Measurements from ENCODE around the gene OPN1MW.
"Not testable (repeated sequence)": the region's sequence is repeated elsewhere in the genome, so short reads cannot be mapped to it uniquely, and the experiment has no call there.

OPN1MW gene

GRCh38 chrX:154209670-154210418, 27.4 kb downstream of the OPN1MW start:
- not testable (repeated sequence) for DNase-seq (ENCODE audit: low read depth in 3 of 3)

GRCh38 chrX:154211057-154211456, 28.7 kb downstream of the OPN1MW start:
- not testable (repeated sequence) for DNase-seq (ENCODE audit: low read depth in 3 of 3)

GRCh38 chrX:154211499-154211898, 29.1 kb downstream of the OPN1MW start:
- not testable (repeated sequence) for DNase-seq (ENCODE audit: low read depth in 3 of 3)

- DNase-seq (ENCODE audit: low read depth in 3 of 3), result not testable (repeated sequence)
Observed at GRCh38 chrX:154219456-154219855, 37.1 kb downstream of the OPN1MW start, which contains the start of gene OPN1MW2. Gene OPN1MW2, plus strand, starts transcription at chrX:154219756. Its CDS starts 60 bp downstream, at chrX:154219816.

GRCh38 chrX:154225292-154225691, 42.9 kb downstream of the OPN1MW start:
- not testable (repeated sequence) for DNase-seq (ENCODE audit: low read depth in 3 of 3)

- not testable (repeated sequence) for DNase-seq (ENCODE audit: low read depth in 3 of 3)
Observed at GRCh38 chrX:154226706-154227105, 44.3 kb downstream of the OPN1MW start.

GRCh38 chrX:154231443-154231842, 49.0 kb downstream of the OPN1MW start:
- DNase-seq (ENCODE audit: low read depth in 3 of 3), result not testable (repeated sequence)

- DNase-seq (ENCODE audit: low read depth in 3 of 3), result not testable (repeated sequence)
Observed at GRCh38 chrX:154233620-154234019, 51.2 kb downstream of the OPN1MW start.

- not testable (repeated sequence) for DNase-seq (ENCODE audit: low read depth in 3 of 3)
Observed at GRCh38 chrX:154238939-154239559, 56.7 kb downstream of the OPN1MW start.

GRCh38 chrX:154239982-154240503, 57.6 kb downstream of the OPN1MW start:
- DNase-seq (ENCODE audit: low read depth in 3 of 3), result not testable (repeated sequence)

Data from stimulated activated CD4-positive, alpha-beta T cell treated with anti-CD3 and anti-CD28 coated beads, TNF-alpha, amount 100 ng/mL, for 4 hours (primary cell).